T-helper 2 cell treated with Interferon-gamma antibody and Interleukin-4, amounts not matched to agents 5 μg/mL and 100 μg/mL, for 36 hours (primary cell): ENCODE results near the gene TLR6.

Source experiments
- DNase-seq: peaks from one replicate; pipeline ENCODE4 v3.0.0; 2021; ENCODE audit warnings: low spot score
- H3K27ac Mint-ChIP-seq: one replicate; pipeline ENCODE4 v1.8.0; 2021; ENCODE audit warnings: mild to moderate bottlenecking, mixed read lengths
- H3K27me3 Mint-ChIP-seq: one replicate; pipeline ENCODE4 v1.8.0; 2021; ENCODE audit warnings: low read depth, mixed read lengths
- H3K36me3 Mint-ChIP-seq: one replicate; pipeline ENCODE4 v1.8.0; 2021; ENCODE audit warnings: low read depth, mixed read lengths
- H3K4me1 Mint-ChIP-seq: one replicate; pipeline ENCODE4 v1.8.0; 2021; ENCODE audit warnings: low read depth, mixed read lengths
- H3K4me3 Mint-ChIP-seq: one replicate; pipeline ENCODE4 v1.8.0; 2022; ENCODE audit warnings: mild to moderate bottlenecking, moderate library complexity, mixed read lengths
- H3K9me3 Mint-ChIP-seq: one replicate; pipeline ENCODE4 v1.8.0; 2021; ENCODE audit warnings: mixed read lengths

TLR6 gene

GRCh38 chr4:38873290-38873944, 16.8 kb upstream of the TLR6 start:
- no peak for DNase-seq
- H3K27ac Mint-ChIP-seq, result no peak overlapping the region
- no peaks in the 10 kb centered on the region for H3K36me3 Mint-ChIP-seq
- no peaks in the 10 kb centered on the region for H3K9me3 Mint-ChIP-seq
- H3K4me3 Mint-ChIP-seq, result no peak overlapping the region
- H3K27me3 Mint-ChIP-seq, result peaks cover 39% of the 10 kb centered on the region
- peaks cover 4% of the 10 kb centered on the region for H3K4me1 Mint-ChIP-seq

- no peaks in the 10 kb centered on the region for H3K36me3 Mint-ChIP-seq
- no peak for DNase-seq
- H3K4me1 Mint-ChIP-seq, result peaks cover 4% of the 10 kb centered on the region
- H3K27me3 Mint-ChIP-seq, result peaks cover 41% of the 10 kb centered on the region
- no peaks in the 10 kb centered on the region for H3K9me3 Mint-ChIP-seq
- no peak overlapping the region for H3K27ac Mint-ChIP-seq
- no peak overlapping the region for H3K4me3 Mint-ChIP-seq
These were observed 16.0 kb upstream of the TLR6 start for GRCh38 chr4:38872620-38873019.

GRCh38 chr4:38871593-38871992, 15.0 kb upstream of the TLR6 start:
- Mint-ChIP-seq H3K9me3 (no peaks in the 10 kb centered on the region), H3K36me3 (no peaks in the 10 kb centered on the region), H3K27ac (no peak overlapping the region), H3K27me3 (peaks cover 47% of the 10 kb centered on the region), H3K4me1 (peaks cover 6% of the 10 kb centered on the region), H3K4me3 (no peak overlapping the region)
- no peak for DNase-seq

GRCh38 chr4:38870098-38870808, 13.6 kb upstream of the TLR6 start:
- no peak overlapping the region for H3K27ac Mint-ChIP-seq

GRCh38 chr4:38869511-38869910, 12.9 kb upstream of the TLR6 start:
- Mint-ChIP-seq H3K4me3 (no peak overlapping the region), H3K9me3 (no peaks in the 10 kb centered on the region), H3K36me3 (no peaks in the 10 kb centered on the region), H3K27ac (no peak overlapping the region), H3K27me3 (peaks cover 48% of the 10 kb centered on the region), H3K4me1 (peaks cover 10% of the 10 kb centered on the region)
- no peak for DNase-seq

More at GRCh38 chr4:38870098-38870808, 13.6 kb upstream of the TLR6 start:
- no peaks in the 10 kb centered on the region for H3K9me3 Mint-ChIP-seq
- H3K27me3 Mint-ChIP-seq, result peaks cover 47% of the 10 kb centered on the region
- DNase-seq, result no peak
- no peaks in the 10 kb centered on the region for H3K36me3 Mint-ChIP-seq
- peaks cover 9% of the 10 kb centered on the region for H3K4me1 Mint-ChIP-seq
- no peak overlapping the region for H3K4me3 Mint-ChIP-seq

- Mint-ChIP-seq H3K27me3 (peaks cover 46% of the 10 kb centered on the region), H3K27ac (no peak overlapping the region), H3K4me1 (peaks cover 10% of the 10 kb centered on the region), H3K36me3 (no peaks in the 10 kb centered on the region), H3K4me3 (peak overlapping the region; percentile 73), H3K9me3 (no peaks in the 10 kb centered on the region)
- no peak for DNase-seq
These were observed 11.7 kb upstream of the TLR6 start for GRCh38 chr4:38868059-38868960.

GRCh38 chr4:38867478-38868058, 11.0 kb upstream of the TLR6 start, which contains the start of gene FAM114A1:
Gene FAM114A1 (plus strand): TSS chr4:38867806. CDS start chr4:38878079, 10,273 bp downstream.
- Mint-ChIP-seq H3K4me1 (peaks cover 10% of the 10 kb centered on the region), H3K27me3 (peaks cover 48% of the 10 kb centered on the region), H3K4me3 (peak within 1 kb of the TSS; percentile 76), H3K9me3 (no peaks in the 10 kb centered on the region), H3K27ac (no peak within 1 kb of the TSS), H3K36me3 (no peaks in the 10 kb centered on the region)
- peak; percentile 46 for DNase-seq

- H3K27me3 Mint-ChIP-seq, result peaks cover 48% of the 10 kb centered on the region
These were observed 10.4 kb upstream of the TLR6 start for GRCh38 chr4:38866973-38867477.

GRCh38 chr4:38865445-38865844, 8.8 kb upstream of the TLR6 start:
- H3K9me3 Mint-ChIP-seq, result no peaks in the 10 kb centered on the region
- H3K4me3 Mint-ChIP-seq, result no peak overlapping the region

More at GRCh38 chr4:38866973-38867477, 10.4 kb upstream of the TLR6 start:
- Mint-ChIP-seq H3K9me3 (no peaks in the 10 kb centered on the region), H3K27ac (no peak overlapping the region), H3K4me1 (peaks cover 10% of the 10 kb centered on the region), H3K36me3 (no peaks in the 10 kb centered on the region), H3K4me3 (peak overlapping the region; percentile 76)
- DNase-seq, result no peak

GRCh38 chr4:38861791-38862190, 5.2 kb upstream of the TLR6 start:
- Mint-ChIP-seq H3K27me3 (peaks cover 21% of the 10 kb centered on the region), H3K4me3 (no peak overlapping the region), H3K4me1 (peaks cover 19% of the 10 kb centered on the region), H3K36me3 (no peaks in the 10 kb centered on the region), H3K27ac (no peak overlapping the region), H3K9me3 (no peaks in the 10 kb centered on the region)
- no peak for DNase-seq

More at GRCh38 chr4:38865445-38865844, 8.8 kb upstream of the TLR6 start:
- DNase-seq, result no peak
- H3K36me3 Mint-ChIP-seq, result no peaks in the 10 kb centered on the region
- H3K27ac Mint-ChIP-seq, result no peak overlapping the region
- peaks cover 10% of the 10 kb centered on the region for H3K4me1 Mint-ChIP-seq
- H3K27me3 Mint-ChIP-seq, result peaks cover 45% of the 10 kb centered on the region

GRCh38 chr4:38860788-38861424, 4.3 kb upstream of the TLR6 start:
- Mint-ChIP-seq H3K4me1 (peaks cover 27% of the 10 kb centered on the region), H3K4me3 (no peak overlapping the region), H3K27ac (no peak overlapping the region), H3K36me3 (no peaks in the 10 kb centered on the region), H3K9me3 (no peaks in the 10 kb centered on the region), H3K27me3 (peaks cover 21% of the 10 kb centered on the region)
- peak; percentile 47 for DNase-seq

GRCh38 chr4:38859501-38859900, 2.9 kb upstream of the TLR6 start:
- H3K36me3 Mint-ChIP-seq, result no peaks in the 10 kb centered on the region
- no peak for DNase-seq
- no peak overlapping the region for H3K27ac Mint-ChIP-seq
- peaks cover 28% of the 10 kb centered on the region for H3K4me1 Mint-ChIP-seq
- no peaks in the 10 kb centered on the region for H3K9me3 Mint-ChIP-seq
- H3K27me3 Mint-ChIP-seq, result peaks cover 14% of the 10 kb centered on the region
- H3K4me3 Mint-ChIP-seq, result no peak overlapping the region

GRCh38 chr4:38858097-38858420, 1.4 kb upstream of the TLR6 start:
- Mint-ChIP-seq H3K36me3 (no peaks in the 10 kb centered on the region), H3K9me3 (no peaks in the 10 kb centered on the region), H3K4me1 (peaks cover 28% of the 10 kb centered on the region), H3K27me3 (peaks cover 3% of the 10 kb centered on the region), H3K4me3 (peak overlapping the region; percentile 49), H3K27ac (peak overlapping the region; percentile 70)
- no peak for DNase-seq
